ENCODE results near the gene MTAP. TPM values are rescaled to one million over a fixed set of nuclear protein-coding genes. Genes with fewer than 3 reads are reported as not detected.
A peak's percentile ranks its signal among the peaks of the same experiment; 100 is the strongest.

MTAP gene
- 14.2 TPM for polyA plus RNA-seq (2013, experiment 1 of 2)
- 14.5 TPM for polyA plus RNA-seq (2013, experiment 2 of 2)

DNA sequence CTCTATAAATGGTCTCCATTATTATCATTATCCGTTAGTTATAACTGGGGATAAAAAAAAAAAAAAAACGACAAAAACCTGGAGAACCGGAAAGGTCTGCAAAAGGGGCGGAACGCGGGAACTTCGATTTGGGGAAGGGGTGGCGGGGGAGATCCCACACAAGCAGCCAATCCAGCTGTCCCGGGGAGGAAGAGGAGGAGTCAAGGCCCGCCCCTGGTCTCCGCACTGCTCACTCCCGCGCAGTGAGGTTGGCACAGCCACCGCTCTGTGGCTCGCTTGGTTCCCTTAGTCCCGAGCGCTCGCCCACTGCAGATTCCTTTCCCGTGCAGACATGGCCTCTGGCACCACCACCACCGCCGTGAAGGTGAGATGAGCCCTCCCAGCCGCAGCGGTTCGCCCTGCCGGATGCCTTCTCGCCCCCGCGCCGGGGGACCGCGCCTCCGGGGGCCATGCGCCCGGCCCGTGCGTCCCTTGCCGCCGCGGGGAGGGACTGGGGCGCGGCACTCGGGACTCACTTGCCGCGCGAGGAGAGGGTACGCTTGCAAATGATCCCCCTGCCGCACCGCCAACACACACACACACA lies at the start of gene MTAP:
MTAP (plus strand) TSS at position 219 of the 583 bp plus-strand sequence; CDS start at position 332, 113 bp downstream.
- 1% methylated on average over 29 of the region's 48 CpGs for WGBS

DNA sequence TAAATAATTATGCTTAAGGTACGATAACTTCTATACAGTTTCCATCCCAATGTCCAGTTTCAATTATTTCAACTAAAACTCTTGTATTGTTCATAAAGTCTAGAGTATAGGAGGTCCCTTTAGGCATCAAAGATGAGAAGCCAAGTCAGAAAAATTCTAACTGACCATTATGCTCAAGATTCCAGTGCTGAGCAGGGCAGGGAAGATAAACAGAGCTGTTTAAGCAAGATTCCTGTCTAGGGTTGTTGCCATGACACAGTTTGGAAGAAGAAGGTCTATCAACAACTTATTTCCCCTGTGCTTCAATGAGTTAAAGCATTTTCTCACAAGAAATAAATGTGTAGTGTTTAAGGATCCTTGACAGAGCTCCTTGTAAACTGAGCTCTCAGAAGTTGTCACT lies 48.9 kb upstream of the MTAP start:
- no peak overlapping the region for H2BK12ac ChIP-seq (ENCODE audit: low read length in 2 of 2)
- H2BK5ac ChIP-seq (ENCODE audit: low read depth, low read length, poor library complexity, severe bottlenecking) = no peak overlapping the region
- no peak overlapping the region for H4K91ac ChIP-seq (ENCODE audit: low read length)
- DNase-seq = no peak
- no peak overlapping the region for H2BK15ac ChIP-seq (ENCODE audit: low read depth, poor library complexity, severe bottlenecking)
- H3K27ac ChIP-seq (ENCODE audit: low read length, poor library complexity, severe bottlenecking) = no peak overlapping the region
- no peak overlapping the region for H2BK120ac ChIP-seq (ENCODE audit: low read depth, low read length)
- no peak overlapping the region for H3K9ac ChIP-seq (ENCODE audit: low read length)
- H3K23ac ChIP-seq (ENCODE audit: low read length in 2 of 2) = no peak overlapping the region
- no peak overlapping the region for H3K4me2 ChIP-seq (ENCODE audit: low read length, poor library complexity, severe bottlenecking)
- no peaks in the 10 kb centered on the region for H3K27me3 ChIP-seq (ENCODE audit: control insufficient read depth in 1 of 2, insufficient read depth in 1 of 2, low read length in 2 of 2)
- no peak overlapping the region for H2AK5ac ChIP-seq (ENCODE audit: low read length, severe bottlenecking)
- no peak overlapping the region for H2AFZ ChIP-seq (ENCODE audit: low read depth, low read length)
- no peak overlapping the region for H3K14ac ChIP-seq (ENCODE audit: low read length in 2 of 2)
- no peaks in the 10 kb centered on the region for H3K9me3 ChIP-seq (ENCODE audit: control insufficient read depth, low read length)
- H3K4me1 ChIP-seq (ENCODE audit: control insufficient read depth, insufficient read depth, low read depth, low read length) = no peaks in the 10 kb centered on the region
- H3K18ac ChIP-seq (ENCODE audit: low read depth in 1 of 2, low read length in 2 of 2) = no peak overlapping the region
- H4K8ac ChIP-seq (ENCODE audit: low read length) = no peak overlapping the region
- WGBS = no CpG with 5 or more reads among the region's 1 CpG
- H3K4ac ChIP-seq (ENCODE audit: low read depth in 1 of 2, low read length in 2 of 2) = no peak overlapping the region
- H3K4me3 ChIP-seq (ENCODE audit: insufficient read depth in 1 of 2, low read depth in 1 of 2, low read length in 2 of 2) = no peak overlapping the region
- no peaks in the 10 kb centered on the region for H3K79me1 ChIP-seq (replicated peaks; ENCODE audit: low read length, poor library complexity, severe bottlenecking)
- no peaks in the 10 kb centered on the region for H3K36me3 ChIP-seq (ENCODE audit: control insufficient read depth in 1 of 2, insufficient read depth in 2 of 2, low read depth in 1 of 2, low read length in 2 of 2)

More for the DNA sequence above, at the start of gene MTAP:
- Histone ChIP-seq H3K14ac (ENCODE audit: low read length in 2 of 2) (peak within 1 kb of the TSS in 1 of 2 experiments; percentile 95), H3K18ac (ENCODE audit: low read depth in 1 of 2, low read length in 2 of 2) (peak within 1 kb of the TSS; percentile 94 to 99), H4K8ac (ENCODE audit: low read length) (peak within 1 kb of the TSS; percentile 97), H3K9ac (ENCODE audit: low read length) (peak within 1 kb of the TSS; percentile 94), H4K91ac (ENCODE audit: low read length) (peak within 1 kb of the TSS; percentile 90), H3K4me2 (ENCODE audit: low read length, poor library complexity, severe bottlenecking) (peak within 1 kb of the TSS; percentile 86), H2BK12ac (ENCODE audit: low read length in 2 of 2) (peak within 1 kb of the TSS; percentile 56 to 77), H2AK5ac (ENCODE audit: low read length, severe bottlenecking) (peak within 1 kb of the TSS; percentile 75), H2BK5ac (ENCODE audit: low read depth, low read length, poor library complexity, severe bottlenecking) (peak within 1 kb of the TSS; percentile 66), H3K4me1 (ENCODE audit: control insufficient read depth, insufficient read depth, low read depth, low read length) (peaks cover 10% of the 10 kb centered on the region), H3K4me3 (ENCODE audit: insufficient read depth in 1 of 2, low read depth in 1 of 2, low read length in 2 of 2) (peak within 1 kb of the TSS; percentile 86 to 98), H3K9me3 (ENCODE audit: control insufficient read depth, low read length) (no peaks in the 10 kb centered on the region), H3K4ac (ENCODE audit: low read depth in 1 of 2, low read length in 2 of 2) (peak within 1 kb of the TSS; percentile 13 to 91), H3K27me3 (ENCODE audit: control insufficient read depth in 1 of 2, insufficient read depth in 1 of 2, low read length in 2 of 2) (no peaks in the 10 kb centered on the region), H3K79me1 (replicated peaks; ENCODE audit: low read length, poor library complexity, severe bottlenecking) (peaks cover 6% of the 10 kb centered on the region), H3K36me3 (ENCODE audit: control insufficient read depth in 1 of 2, insufficient read depth in 2 of 2, low read depth in 1 of 2, low read length in 2 of 2) (peaks cover 7 to 12% of the 10 kb centered on the region in 2 experiments), H2AFZ (ENCODE audit: low read depth, low read length) (peak within 1 kb of the TSS; percentile 72), H3K27ac (ENCODE audit: low read length, poor library complexity, severe bottlenecking) (peak within 1 kb of the TSS; percentile 93), H2BK120ac (ENCODE audit: low read depth, low read length) (peak within 1 kb of the TSS; percentile 57), H2BK15ac (ENCODE audit: low read depth, poor library complexity, severe bottlenecking) (peak within 1 kb of the TSS; percentile 23), H3K23ac (ENCODE audit: low read length in 2 of 2) (peak within 1 kb of the TSS in 1 of 2 experiments; percentile 97)
- peak; percentile 94 for DNase-seq

DNA sequence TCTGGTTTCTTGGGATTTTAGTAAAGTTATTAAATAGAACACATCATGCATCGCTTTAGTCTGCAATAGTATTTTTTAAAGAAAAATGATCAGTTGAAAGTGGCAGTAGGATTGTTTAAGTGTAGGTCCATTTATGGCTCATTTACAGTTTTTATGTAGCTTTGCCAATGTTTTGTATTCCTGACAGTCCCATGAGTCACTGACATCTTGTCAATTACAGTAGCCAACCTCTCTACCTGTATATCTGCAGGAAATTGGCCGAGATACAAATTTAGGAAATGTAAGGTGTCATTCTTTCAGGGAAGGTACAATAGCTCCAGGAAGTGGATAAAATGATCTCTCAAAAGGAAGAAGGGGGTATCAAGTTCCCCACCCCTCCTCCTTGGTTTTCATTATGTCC lies 47.7 kb upstream of the MTAP start:
- Histone ChIP-seq H2BK12ac (ENCODE audit: low read length in 2 of 2) (no peak overlapping the region), H3K27ac (ENCODE audit: low read length, poor library complexity, severe bottlenecking) (no peak overlapping the region), H2AFZ (ENCODE audit: low read depth, low read length) (no peak overlapping the region), H2BK120ac (ENCODE audit: low read depth, low read length) (no peak overlapping the region), H3K4me2 (ENCODE audit: low read length, poor library complexity, severe bottlenecking) (no peak overlapping the region), H3K14ac (ENCODE audit: low read length in 2 of 2) (no peak overlapping the region), H3K9me3 (ENCODE audit: control insufficient read depth, low read length) (no peaks in the 10 kb centered on the region), H4K8ac (ENCODE audit: low read length) (no peak overlapping the region), H2AK5ac (ENCODE audit: low read length, severe bottlenecking) (no peak overlapping the region), H3K79me1 (replicated peaks; ENCODE audit: low read length, poor library complexity, severe bottlenecking) (no peaks in the 10 kb centered on the region), H2BK5ac (ENCODE audit: low read depth, low read length, poor library complexity, severe bottlenecking) (no peak overlapping the region), H3K27me3 (ENCODE audit: control insufficient read depth in 1 of 2, insufficient read depth in 1 of 2, low read length in 2 of 2) (no peaks in the 10 kb centered on the region), H3K9ac (ENCODE audit: low read length) (no peak overlapping the region), H3K23ac (ENCODE audit: low read length in 2 of 2) (no peak overlapping the region), H2BK15ac (ENCODE audit: low read depth, poor library complexity, severe bottlenecking) (no peak overlapping the region), H4K91ac (ENCODE audit: low read length) (no peak overlapping the region), H3K4ac (ENCODE audit: low read depth in 1 of 2, low read length in 2 of 2) (no peak overlapping the region), H3K4me3 (ENCODE audit: insufficient read depth in 1 of 2, low read depth in 1 of 2, low read length in 2 of 2) (no peak overlapping the region), H3K18ac (ENCODE audit: low read depth in 1 of 2, low read length in 2 of 2) (no peak overlapping the region), H3K4me1 (ENCODE audit: control insufficient read depth, insufficient read depth, low read depth, low read length) (no peaks in the 10 kb centered on the region), H3K36me3 (ENCODE audit: control insufficient read depth in 1 of 2, insufficient read depth in 2 of 2, low read depth in 1 of 2, low read length in 2 of 2) (no peaks in the 10 kb centered on the region)
- no peak for DNase-seq
- 100% methylated on average over 1 of the region's 2 CpGs for WGBS

DNA sequence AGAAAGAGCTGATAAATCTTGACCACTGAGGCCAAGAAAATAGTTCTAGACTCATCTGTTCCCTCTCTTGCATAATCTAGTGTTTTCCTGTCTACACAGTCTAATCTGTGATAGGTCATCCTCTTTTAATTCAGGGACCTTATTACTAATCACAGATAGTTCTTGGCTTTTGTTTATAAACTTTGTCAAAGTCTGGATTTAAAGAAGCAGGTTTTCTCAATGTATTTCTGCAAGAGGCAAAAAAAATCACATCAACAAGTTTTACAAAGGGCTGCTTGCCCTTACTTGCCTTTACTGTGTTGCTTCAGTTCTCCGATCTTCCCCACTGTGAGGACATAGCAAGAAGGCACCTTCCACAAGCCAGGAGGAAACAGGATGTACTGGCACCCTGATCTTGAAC lies 43.9 kb upstream of the MTAP start:
- Histone ChIP-seq H2BK120ac (ENCODE audit: low read depth, low read length) (no peak overlapping the region), H3K27ac (ENCODE audit: low read length, poor library complexity, severe bottlenecking) (no peak overlapping the region), H3K27me3 (ENCODE audit: control insufficient read depth in 1 of 2, insufficient read depth in 1 of 2, low read length in 2 of 2) (no peaks in the 10 kb centered on the region), H3K36me3 (ENCODE audit: control insufficient read depth in 1 of 2, insufficient read depth in 2 of 2, low read depth in 1 of 2, low read length in 2 of 2) (no peaks in the 10 kb centered on the region), H3K14ac (ENCODE audit: low read length in 2 of 2) (no peak overlapping the region), H3K4ac (ENCODE audit: low read depth in 1 of 2, low read length in 2 of 2) (no peak overlapping the region), H2BK12ac (ENCODE audit: low read length in 2 of 2) (no peak overlapping the region), H3K4me3 (ENCODE audit: insufficient read depth in 1 of 2, low read depth in 1 of 2, low read length in 2 of 2) (no peak overlapping the region), H3K9ac (ENCODE audit: low read length) (no peak overlapping the region), H3K23ac (ENCODE audit: low read length in 2 of 2) (no peak overlapping the region), H4K8ac (ENCODE audit: low read length) (no peak overlapping the region), H4K91ac (ENCODE audit: low read length) (no peak overlapping the region), H3K9me3 (ENCODE audit: control insufficient read depth, low read length) (no peaks in the 10 kb centered on the region), H3K4me1 (ENCODE audit: control insufficient read depth, insufficient read depth, low read depth, low read length) (no peaks in the 10 kb centered on the region), H2BK5ac (ENCODE audit: low read depth, low read length, poor library complexity, severe bottlenecking) (no peak overlapping the region), H3K18ac (ENCODE audit: low read depth in 1 of 2, low read length in 2 of 2) (no peak overlapping the region), H2AK5ac (ENCODE audit: low read length, severe bottlenecking) (no peak overlapping the region), H2BK15ac (ENCODE audit: low read depth, poor library complexity, severe bottlenecking) (no peak overlapping the region), H2AFZ (ENCODE audit: low read depth, low read length) (no peak overlapping the region), H3K79me1 (replicated peaks; ENCODE audit: low read length, poor library complexity, severe bottlenecking) (no peaks in the 10 kb centered on the region), H3K4me2 (ENCODE audit: low read length, poor library complexity, severe bottlenecking) (no peak overlapping the region)
- DNase-seq = no peak
- 82% methylated on average over 1 of the region's 1 CpG for WGBS

Data from mesenchymal stem cell (in vitro differentiated cells and primary cell).